Measurements from ENCODE around the gene NEDD4L.

- TF ChIP-seq CTCF (IDR thresholded peaks at IDR 0.05), result no peak
- TF ChIP-seq REST (IDR thresholded peaks at IDR 0.05; ENCODE audit: low read depth, low read length), result no peak
- no peak for TF ChIP-seq GABPA (IDR thresholded peaks at IDR 0.05; ENCODE audit: low read depth)
- TF ChIP-seq POLR2AphosphoS5 (IDR thresholded peaks at IDR 0.05; ENCODE audit: low read depth, low read length), result no peak
- TF ChIP-seq EP300 (IDR thresholded peaks at IDR 0.05; ENCODE audit: borderline replicate concordance in 1 of 2, low read depth in 1 of 2, low read length in 1 of 2), result no peak
- no peak for TF ChIP-seq GATA2 (CRISPR knock-in tag; IDR thresholded peaks at IDR 0.05)
- no peak for TF ChIP-seq USF2 (IDR thresholded peaks at IDR 0.05; ENCODE audit: borderline replicate concordance, low read depth, low read length)
- no peak for TF ChIP-seq JUND (IDR thresholded peaks at IDR 0.05)
- no peak for TF ChIP-seq RXRA (IDR thresholded peaks at IDR 0.05; ENCODE audit: borderline replicate concordance, low read depth)
- TF ChIP-seq FOXJ3 (CRISPR knock-in tag; IDR thresholded peaks at IDR 0.05), result no peak
- TF ChIP-seq, protein P1, sequence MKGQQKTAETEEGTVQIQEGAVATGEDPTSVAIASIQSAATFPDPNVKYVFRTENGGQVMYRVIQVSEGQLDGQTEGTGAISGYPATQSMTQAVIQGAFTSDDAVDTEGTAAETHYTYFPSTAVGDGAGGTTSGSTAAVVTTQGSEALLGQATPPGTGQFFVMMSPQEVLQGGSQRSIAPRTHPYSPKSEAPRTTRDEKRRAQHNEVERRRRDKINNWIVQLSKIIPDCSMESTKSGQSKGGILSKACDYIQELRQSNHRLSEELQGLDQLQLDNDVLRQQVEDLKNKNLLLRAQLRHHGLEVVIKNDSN (IDR thresholded peaks at IDR 0.05; ENCODE audit: borderline replicate concordance, low read depth), result no peak
- no peak for TF ChIP-seq NRF1 (IDR thresholded peaks at IDR 0.05; ENCODE audit: low read depth, low read length)
- TF ChIP-seq SMC3 (IDR thresholded peaks at IDR 0.05; ENCODE audit: low read depth, low read length), result no peak
Observed at GRCh38 chr18:58339890-58340289, 295.9 kb downstream of the NEDD4L start.

All from SK-N-SH (cell line).